ENCODE results near the gene NUDT14.

- TF ChIP-seq ESRRG (CRISPR knock-in tag; IDR thresholded peaks at IDR 0.05) (no peak), CREB5 (CRISPR knock-in tag; IDR thresholded peaks at IDR 0.05; ENCODE audit: low read depth) (no peak), TCF4 (CRISPR knock-in tag; IDR thresholded peaks at IDR 0.05; ENCODE audit: borderline replicate concordance) (no peak), CSRNP3 (CRISPR knock-in tag; IDR thresholded peaks at IDR 0.05) (no peak), PATZ1 (CRISPR knock-in tag; IDR thresholded peaks at IDR 0.05; ENCODE audit: borderline replicate concordance) (no peak), CSDC2 (CRISPR knock-in tag; IDR thresholded peaks at IDR 0.05) (no peak), OSR1 (CRISPR knock-in tag; IDR thresholded peaks at IDR 0.05) (no peak), ZC3H10 (CRISPR knock-in tag; IDR thresholded peaks at IDR 0.05) (no peak)
Measured at GRCh38 chr14:105162669-105162979, 18.5 kb downstream of the NUDT14 start.
